ENCODE results near the gene KIF1A.

DNA sequence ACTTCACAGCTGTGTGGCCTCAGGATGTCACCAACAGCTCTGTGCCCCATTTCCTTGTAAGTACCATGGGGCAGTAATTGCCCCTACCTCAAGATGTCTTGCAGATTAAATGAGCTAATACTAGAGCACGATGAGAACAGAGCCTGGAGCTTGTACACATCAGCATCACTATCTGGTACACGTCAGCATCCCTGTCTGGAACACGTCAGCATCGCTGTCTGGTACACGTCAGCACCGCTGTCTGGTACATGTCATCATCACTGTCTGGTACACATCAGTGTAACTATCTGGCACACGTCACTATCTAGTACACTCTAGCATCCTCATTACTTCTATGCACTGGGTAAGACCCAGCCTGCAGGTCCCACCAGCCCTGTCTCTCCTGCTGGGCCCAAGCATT lies 91.2 kb downstream of the KIF1A start:
- no peak for TF ChIP-seq POLR2AphosphoS5 (IDR thresholded peaks at IDR 0.05; ENCODE audit: low read depth, low read length)
- no peak for TF ChIP-seq POLR2A (IDR thresholded peaks at IDR 0.05; ENCODE audit: low read depth, low read length)
- no peak for TF ChIP-seq TAF1 (IDR thresholded peaks at IDR 0.05; ENCODE audit: borderline replicate concordance, low read depth, low read length)
